GM21723 (cell line): ENCODE measurements around the gene USP12.

Experiments
- ATAC-seq: cut with Tn5 transposase; IDR thresholded peaks from one replicate; pipeline ENCODE4 v1.9.1; 2021; ENCODE audit warnings: mild to moderate bottlenecking, moderate library complexity; ENCODE audit not compliant: unreplicated experiment

Gene USP12

DNA sequence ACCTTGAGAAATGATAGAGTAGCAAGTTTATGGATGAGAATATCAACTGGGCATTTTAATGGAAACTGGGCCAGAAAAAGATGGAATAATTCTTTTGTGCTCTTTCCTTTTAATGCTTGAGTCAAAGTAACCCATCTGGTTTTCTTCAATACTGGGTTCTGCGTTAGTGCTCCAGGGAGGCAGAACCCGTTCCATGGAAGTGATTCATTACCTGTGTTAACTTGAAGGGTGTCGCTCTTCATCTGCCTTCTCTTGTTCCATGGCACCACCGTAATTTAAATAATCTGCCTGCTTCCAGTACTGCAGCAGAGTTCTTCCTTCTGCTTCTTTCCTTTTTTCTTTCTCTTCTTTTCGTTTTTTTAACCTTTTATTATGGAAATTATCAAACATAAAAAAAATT is 14.7 kb upstream of the USP12 start:
- ATAC-seq: no peak

DNA sequence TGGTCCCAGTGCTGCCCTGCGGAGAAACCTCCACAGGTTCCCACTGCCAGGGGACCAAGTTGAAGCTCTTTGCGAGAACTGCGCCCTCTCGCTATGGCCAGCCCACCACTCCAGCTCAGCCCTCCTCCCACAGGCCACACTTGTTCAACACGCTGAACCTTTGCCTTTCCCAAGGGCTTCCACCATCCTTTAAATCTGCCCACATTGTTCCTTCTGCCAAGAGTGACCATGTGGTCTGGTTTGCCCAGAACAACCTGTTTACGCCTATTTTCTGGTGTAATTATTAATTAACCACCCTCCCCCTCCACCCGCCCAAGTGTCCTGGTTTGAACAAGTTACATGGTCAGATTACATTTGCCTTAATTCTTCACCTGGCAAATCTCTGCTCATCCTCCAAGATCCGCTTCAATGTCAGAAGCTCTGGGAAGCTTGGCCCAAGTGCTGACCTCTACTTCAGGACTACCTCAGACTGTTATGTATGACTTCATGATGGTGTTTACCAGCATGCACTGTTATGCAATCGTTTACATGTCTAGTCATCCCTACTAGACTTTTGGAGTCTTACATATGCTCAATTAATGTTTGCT is 12.0 kb upstream of the USP12 start:
- no peak for ATAC-seq

DNA sequence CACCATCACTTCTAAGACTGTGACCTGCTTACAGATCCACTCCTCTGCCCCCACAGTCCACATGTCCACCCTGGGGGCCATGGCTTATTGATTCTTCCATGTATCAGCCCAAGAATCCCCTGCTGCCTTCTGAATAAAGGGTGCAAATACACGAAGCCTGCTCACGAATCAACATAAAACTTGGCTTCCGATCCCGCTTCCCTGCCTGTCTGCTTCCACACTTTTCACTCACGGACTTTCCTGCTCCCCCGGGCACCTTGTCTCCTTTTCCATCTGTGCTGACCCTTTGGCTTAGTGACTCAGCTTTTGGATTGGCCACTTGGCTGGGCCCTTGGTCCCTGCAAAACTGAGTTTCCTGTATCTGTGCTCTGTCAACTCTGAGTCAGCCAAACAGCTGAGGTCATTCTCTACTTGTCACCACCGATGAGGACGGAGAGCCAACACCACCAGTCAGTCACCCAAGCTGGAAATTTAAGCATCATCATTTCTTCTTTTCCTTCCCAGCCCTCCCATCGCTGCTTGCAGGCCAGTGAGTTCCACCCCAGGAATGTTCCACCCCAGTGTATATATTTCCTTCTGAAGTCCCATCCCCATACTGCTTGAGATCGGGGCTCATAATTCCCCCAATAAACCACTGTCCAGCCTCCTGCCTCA is 11.4 kb upstream of the USP12 start:
- no peak for ATAC-seq

DNA sequence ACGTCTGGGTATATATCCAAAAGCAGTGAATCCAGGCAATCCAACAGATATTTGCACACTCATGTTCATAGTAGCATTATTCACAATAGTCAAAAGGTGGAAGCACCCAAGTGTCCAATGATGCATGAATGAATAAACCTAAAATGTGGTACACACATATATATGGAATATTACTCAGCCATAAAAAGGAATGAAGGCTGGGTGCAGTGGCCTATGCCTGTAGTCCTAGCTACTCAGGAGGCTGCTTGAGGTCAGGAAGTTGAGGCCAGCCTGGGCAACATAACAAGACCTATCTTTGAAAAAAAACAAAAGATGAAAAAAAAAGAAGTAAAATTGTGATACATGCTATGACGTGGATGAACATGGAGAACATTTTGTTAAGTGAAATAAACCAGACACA is 10.4 kb upstream of the USP12 start:
- ATAC-seq: no peak

DNA sequence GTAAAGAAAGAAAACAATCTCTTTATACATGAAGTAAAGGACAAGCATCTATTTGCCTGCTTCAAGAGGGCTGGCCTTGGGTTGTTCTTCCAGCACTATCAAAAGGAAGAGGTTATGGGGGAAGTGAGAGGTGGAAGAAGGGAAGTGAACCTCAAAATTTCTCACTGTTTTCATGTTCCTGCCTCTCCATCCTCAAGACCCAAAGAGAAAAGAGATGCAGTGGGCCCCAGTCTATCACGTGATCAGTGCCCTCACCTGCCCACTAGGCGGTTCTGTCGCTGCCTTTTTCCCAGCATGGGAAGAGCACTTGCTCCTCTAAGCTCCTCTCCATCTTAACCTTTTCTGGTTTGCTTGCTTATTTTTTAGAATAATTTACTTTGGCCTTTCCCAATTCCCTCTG is 6.2 kb upstream of the USP12 start:
- ATAC-seq: no peak

DNA sequence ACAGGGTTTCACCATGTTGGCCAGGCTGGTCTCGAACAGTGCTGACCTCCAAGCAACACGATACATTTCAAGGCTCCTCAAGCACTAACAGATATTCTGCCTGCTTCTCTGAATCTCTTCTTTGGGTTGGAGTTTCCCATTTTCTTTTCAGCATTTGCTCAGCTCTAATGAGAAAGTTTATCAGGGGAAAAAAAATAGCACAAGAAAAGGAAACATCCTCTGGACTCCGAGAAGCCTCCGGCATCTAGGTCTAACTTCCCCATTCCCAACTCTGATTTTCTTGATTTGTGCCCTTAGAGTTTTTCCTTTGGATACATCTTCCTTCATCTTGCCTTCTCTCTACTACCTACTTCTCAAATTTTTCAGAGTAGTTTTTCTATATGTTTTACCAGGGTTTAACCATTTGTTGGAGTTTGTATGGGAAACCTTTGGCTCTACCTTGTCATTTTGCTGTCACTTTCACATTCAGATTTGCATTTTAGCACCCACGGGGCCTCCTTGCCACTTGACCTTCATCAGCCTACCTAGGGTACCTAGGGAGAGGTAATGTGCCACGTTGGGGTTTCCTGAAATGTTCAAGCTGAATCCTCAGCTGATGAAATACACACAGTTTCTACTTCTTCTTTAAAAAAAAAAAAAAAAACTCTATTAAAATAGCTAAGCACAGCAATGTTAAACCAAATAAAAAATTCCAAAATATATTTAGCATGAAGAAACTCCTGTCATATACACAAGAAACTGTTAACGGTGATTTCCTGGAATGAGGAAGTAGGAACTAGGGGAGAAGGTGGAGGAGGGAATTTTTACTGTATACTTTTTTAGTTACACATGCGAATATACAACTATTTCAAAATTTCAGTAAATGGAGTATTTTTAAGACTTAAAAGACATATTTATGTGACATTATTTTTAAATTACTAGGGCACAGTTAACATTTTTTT is 5.1 kb upstream of the USP12 start:
- ATAC-seq: no peak

DNA sequence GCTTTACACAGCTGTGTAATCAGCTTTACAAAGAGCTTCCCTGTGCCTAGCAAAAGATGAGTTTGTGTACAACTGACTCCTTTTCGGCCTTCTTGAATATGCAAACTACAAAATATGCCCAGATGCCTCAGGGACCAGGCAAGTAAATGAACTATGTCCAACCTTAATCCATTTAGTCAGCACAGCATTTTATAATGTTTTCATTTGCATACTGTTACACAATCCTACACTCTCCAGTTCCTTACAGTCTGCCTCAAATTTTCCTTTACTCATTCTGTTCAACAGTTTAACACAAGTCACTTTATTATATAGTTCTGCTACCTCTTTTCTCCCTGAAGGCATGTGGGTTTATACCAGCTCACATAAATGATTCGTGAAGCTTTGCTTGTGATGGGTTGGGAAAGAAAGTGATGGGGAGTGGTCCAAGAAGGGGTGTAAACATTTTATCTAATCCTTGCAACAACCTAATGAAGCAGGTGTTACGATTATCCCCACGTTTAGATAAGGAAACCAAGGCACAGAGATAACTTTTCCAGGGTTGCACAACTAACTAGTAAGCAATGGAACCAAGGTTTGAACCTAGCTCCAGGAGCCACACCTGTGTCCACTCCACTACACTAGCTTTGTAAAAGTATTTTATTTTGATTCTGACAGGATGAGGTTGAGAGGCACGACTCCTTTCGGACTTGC is 3.3 kb upstream of the USP12 start:
- no peak for ATAC-seq

DNA sequence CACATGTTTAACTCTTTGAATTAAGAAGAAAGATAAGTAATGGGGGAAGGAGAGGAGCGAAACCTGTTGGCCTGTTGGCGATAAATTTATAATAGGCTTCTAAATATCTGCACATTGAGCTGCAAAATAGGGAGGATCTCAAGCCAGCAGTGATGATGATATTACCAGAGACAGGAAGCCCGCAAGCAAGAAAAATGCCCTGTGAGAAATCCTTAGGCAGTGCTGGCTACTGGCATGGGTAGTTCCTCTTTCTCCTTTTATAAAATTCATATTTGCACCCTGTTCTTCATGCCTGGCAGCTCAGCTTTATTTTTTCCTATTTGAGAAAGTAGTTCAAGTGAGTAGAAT is 858 bp upstream of the USP12 start:
- no peak for ATAC-seq

DNA sequence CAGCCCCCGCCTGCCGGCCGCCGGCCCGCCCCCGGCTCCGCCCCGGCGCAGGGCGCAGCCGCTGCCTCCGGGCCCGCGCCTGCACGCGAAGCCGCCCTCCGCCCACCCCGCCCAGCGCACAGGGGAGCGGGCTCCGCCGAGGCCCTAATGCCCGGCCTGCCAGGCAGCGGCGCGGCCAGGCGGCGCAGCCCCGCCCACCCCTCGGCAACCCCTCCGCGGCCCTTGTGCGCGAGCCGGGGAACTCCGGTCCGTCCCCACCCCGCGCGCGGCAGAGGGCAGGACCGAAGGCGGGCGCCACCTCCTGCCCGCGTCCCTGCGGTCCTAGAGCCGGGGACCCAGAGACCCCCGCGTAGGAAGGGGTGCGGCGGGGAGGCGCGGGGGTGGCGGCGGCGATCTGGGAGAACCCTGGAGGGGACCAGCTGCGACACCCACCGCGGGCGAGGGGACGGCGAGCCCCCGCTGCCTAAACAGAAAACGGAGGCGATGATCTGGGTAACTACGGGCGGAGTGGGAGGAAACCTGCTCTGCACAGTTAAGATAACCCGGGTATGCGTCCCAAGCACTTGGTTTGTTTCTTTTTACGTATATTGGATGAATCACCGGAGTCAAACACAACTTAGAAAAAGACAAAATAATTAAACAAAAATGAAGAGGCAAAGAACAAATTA is 350 bp upstream of the USP12 start:
- ATAC-seq: peak; percentile 70

DNA sequence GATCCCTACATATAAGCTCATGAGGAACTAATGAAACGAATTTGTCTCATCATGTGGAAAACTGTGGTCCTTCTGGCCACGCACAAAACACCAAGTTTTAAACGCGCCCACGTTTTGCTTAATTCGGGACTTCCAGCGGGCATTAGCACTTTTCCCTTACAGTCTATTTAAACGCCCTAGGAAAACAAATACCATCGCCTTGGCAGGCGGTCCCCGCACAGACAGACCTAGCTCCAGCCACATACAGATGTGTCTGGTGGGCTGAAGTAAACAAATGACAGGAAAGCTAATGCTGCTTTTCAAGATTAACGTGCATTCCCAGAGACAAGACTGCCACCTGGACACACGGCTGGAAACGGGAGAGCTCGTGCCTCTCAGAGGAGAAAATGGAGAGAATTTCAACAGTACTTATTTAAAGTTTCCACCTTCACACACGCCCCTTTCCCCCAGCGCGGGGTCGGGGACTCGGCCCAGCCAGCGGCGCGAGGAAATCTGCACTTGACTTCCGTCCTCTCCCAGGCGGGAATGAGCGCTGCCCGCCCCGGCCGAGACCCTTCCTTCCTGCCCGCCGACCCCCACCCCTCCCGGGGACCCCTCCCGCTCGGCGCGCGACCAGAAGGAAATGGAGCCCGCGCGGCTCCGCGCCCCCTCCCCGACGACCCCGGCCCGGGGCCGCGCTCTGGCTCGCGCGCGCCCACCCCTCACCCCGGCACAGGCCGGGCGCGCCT is 931 bp downstream of the USP12 start:
- ATAC-seq: peak; percentile 1

DNA sequence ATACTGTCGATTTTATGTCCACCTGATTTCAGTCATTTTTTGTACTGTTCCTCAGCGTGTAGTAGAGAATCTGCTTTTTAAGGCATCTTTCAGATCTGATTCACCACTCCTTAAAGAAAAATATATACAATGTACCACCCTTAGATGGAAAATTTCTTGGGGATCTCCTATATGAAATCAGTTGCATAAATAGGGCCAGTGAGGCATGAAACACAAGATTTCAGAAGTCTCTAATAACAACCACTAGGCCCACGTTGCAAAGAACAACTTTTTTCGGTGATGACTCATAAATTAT is 1.4 kb downstream of the USP12 start:
- peak; percentile 24 for ATAC-seq

DNA sequence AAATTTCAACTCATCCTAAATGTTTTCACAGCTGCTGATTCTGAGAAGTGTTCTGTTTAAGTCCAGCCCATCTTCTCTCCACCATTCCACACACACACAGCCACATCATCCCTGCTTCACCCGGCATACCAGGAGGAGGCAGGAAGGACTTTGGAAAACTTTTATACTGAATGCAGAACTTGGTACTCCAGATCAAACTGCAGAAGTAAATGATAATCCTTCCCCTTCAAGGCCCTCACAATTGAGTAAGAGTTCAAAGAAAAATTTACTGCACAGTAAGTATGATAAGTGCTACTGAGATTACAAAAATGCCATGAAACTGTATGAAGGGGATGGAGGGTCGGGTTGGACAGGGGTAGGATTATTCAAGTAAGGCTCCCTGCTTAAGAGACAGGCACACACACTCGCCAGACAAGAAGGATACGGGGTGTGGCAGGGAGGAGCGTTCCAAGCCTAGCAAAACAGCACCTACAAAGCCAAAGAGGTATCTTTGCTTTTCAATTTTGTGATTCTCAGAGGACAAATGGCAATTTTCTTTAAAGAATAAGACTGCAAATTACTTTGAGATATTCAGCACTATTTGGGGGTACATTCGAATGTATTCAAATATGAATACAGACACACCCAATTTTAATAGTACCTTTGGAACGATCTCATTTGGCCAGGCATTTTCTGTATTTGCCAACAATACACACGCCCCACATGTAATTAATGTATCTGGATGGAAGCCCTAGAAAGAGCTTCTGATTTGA is 2.5 kb downstream of the USP12 start:
- ATAC-seq: no peak

DNA sequence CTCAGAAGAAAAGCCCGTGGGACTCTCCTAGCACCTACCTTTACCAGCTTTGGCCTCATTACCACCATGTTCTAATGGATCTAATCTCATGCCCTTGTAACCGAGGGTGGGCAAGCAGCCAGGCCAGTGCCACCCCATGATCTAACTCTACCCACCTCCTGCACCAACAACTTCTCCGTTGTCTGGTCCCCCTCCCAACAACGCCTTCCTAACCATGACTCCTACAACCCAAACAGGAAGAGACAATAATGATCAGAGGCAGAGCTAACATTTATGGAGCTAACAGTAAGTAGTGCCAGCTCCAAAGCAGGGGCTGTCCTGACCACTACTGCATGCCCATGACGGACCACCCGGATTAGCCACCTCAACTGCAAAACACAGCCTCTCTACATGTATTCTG is 3.5 kb downstream of the USP12 start:
- ATAC-seq: no peak

DNA sequence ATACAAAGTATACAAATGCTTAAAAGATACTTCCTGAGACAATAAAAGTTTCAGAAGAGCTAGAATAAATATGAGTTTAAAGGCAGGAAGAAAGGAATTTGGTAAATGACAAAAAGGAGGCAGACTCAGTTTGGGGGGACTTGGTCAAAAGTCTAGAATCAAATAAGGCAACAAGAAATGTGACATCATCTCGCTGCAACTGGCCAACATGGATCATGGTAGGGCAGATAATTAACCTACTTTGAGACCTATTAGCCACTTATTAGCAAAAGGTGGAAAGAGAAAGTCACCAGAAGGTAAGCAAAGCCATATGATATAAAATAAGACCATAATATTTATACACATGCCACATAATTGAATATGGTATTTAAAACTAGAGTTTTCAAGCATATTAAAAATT is 5.3 kb downstream of the USP12 start:
- ATAC-seq: no peak

DNA sequence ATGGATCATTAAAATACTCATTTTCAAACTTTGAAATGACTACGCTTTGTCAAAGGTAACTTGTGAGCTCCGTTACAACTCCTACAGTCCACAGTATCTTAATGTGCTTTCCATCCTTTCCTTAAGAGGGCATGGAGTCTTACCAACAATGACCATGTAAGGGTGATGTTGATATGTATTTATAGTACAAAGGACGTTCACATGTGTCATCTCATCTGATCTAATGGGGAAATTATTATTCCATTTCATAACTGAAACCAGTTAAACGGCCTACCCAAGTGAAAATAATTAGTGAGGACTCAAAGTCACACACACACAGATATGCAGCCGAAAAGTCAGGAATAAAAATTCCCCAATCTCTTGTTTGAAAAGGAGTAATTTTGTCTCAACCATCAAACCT is 9.6 kb downstream of the USP12 start:
- ATAC-seq: no peak

DNA sequence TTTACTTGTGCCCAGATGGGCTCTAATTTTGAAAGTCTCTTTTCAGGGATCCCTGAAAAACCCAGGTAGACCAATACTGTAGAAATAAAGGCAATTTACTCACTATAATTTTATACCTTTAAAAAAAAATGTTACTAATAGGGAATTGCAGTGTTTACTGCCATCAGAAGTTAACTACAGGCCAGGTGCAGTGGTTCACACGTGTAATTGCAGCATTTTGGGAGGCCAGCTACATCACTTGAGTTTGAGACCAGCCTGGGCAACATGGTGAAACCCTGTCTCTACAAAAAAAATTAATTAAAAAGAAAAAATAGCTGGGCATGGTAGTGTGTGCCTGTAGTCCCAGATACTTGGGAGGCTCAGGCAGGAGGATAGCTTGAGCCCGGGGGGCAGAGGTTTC is 10.2 kb downstream of the USP12 start:
- no peak for ATAC-seq

DNA sequence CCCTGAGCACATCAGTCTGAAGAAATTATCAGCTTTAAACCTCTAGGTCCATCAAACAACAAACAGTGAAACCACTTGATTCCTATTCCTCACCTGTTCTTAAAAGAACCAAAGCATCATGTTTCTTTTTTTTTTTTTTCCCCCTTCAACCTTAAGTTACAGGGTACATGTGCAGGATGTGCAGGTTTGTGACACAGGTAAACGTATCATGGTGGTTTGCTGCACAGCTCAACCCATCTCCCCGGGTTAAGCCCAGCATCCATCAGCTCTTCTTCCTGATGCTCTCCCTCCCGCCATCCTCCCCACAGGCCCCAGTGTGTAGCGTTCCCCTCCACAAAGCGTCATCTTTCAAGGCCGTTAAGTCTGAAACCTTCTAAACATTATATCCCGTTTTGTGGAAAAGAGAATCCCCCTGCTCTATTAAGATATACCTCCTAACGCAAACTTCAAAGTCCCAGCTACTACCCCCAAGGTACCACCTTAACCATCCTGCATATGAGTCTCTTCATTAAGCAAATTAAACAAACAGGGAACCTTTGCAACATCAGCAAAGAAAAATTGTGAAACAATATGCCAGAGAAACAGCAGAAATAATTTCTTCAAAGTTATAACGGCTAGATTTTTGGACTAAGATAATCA is 10.8 kb downstream of the USP12 start:
- no peak for ATAC-seq

DNA sequence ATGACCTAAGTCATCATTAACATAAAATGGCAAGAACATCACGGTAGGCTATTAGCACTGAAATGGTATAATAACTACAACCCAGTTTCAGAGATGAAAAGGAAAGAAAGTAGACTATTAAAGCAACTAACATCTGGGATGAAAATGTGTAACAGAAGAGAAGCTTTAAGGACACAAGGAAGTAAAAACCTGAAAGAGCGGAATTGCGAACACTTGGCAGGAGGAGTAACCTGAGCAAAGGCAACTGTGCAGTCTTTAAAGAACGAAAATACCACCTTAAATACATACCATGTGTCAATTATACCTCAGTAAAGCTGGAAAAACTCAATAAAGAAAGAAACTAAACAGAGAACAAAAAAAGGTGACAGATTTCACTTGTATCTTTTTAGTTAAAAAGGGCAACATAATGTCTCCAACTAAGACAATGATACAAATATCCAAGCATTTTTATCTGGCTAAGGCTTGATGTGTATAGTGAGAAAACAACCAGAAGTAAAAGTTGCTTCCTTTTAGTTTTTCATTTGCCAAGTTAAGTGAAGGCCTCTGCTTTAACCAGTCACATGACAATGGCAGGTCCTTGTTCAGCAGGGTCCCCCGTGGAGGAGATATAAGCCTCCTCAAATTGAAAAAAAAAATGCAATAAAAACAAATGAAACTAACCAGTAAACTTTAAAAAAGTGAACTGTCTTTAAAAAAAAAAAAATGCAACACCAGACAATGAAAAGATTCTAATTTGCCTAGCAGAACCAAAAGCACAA is 11.6 kb downstream of the USP12 start:
- no peak for ATAC-seq

DNA sequence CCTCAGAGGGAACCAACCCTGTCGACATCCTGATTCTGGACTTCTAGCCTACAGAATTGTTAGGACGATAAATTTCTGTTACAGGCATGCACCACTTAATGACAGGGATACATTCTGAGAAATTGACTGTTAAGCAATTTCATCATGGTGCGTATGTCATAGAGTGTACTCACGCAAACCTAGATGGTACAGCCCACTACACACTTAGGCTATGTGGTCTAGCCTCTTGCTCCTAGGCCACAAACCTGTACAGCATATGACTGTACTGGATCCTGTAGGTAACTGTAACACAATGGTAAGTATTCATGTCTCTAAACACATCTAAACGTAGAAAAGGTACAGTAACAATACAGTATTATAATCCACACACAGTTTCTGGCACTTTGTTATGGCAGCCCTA is 13.3 kb downstream of the USP12 start:
- ATAC-seq: no peak
